B cell (primary cell): ENCODE data around the gene MRTFA. TPM values are rescaled to one million over a fixed set of nuclear protein-coding genes. Genes with fewer than 3 reads are reported as not detected.

ENCODE experiments used
- ATAC-seq: fragments of 200-7000 bp; cut with Tn5 transposase; one replicate; pipeline ENCODE4 v1.10.0; 2021; ENCODE audit warnings: low read depth, mild to moderate bottlenecking, moderate number of reproducible peaks, moderate library complexity
- CTCF ChIA-PET: fragments of 350-600 bp; sonication (Branson Sonifier 250); formaldehyde crosslinking; loops from one replicate; lab custom pipeline; 2021; ENCODE audit warnings: antibody characterized with exemption, inconsistent platforms; lab: Charles Lee
- POLR2A ChIA-PET: fragments of 350-600 bp; sonication (Branson Sonifier 250); formaldehyde crosslinking; loops from one replicate; lab custom pipeline; 2021; ENCODE audit warnings: antibody characterized with exemption; lab: Charles Lee
- DNase-seq: peaks from one replicate; pipeline ENCODE4 v3.0.0; 2013
- H2AFZ ChIP-seq: 2 replicates; pipeline ENCODE4 v1.6.1; 2012; ENCODE audit warnings: mild to moderate bottlenecking, low read depth, low read length; ENCODE audit not compliant: insufficient read depth, poor library complexity, severe bottlenecking
- H3K27ac ChIP-seq, 2 donors: 1 replicate in 1 of 2; 2 replicates in 1 of 2; pipeline ENCODE4 v1.5.1; 2012 to 2013; ENCODE audit warnings: low read length in 2 of 2, mild to moderate bottlenecking in 2 of 2, moderate library complexity in 1 of 2
- H3K27me3 ChIP-seq, 4 experiments: fragments of 200-600 bp in 1 of 4; sonication (generic) in 1 of 4; replicated peaks in 1 of 4; 1 replicate in 2 of 4; 2 replicates in 2 of 4; pipeline versions ENCODE4 v1.6.1 to v1.7.0; 2013 to 2016; ENCODE audit warnings: low read length in 3 of 4, mild to moderate bottlenecking in 2 of 4, mixed read lengths in 1 of 4, moderate library complexity in 1 of 4; ENCODE audit not compliant: insufficient read depth in 4 of 4, control insufficient read depth in 3 of 4; ENCODE audit errors: control extremely low read depth in 1 of 4
- H3K36me3 ChIP-seq, 2 experiments: replicated peaks in 1 of 2; 1 replicate in 1 of 2; 2 replicates in 1 of 2; pipeline versions ENCODE4 v1.6.1 to v1.7.1; 2013; ENCODE audit warnings: low read length in 1 of 2; ENCODE audit not compliant: insufficient read depth in 2 of 2, control insufficient read depth in 1 of 2; ENCODE audit errors: control extremely low read depth in 1 of 2, extremely low read depth in 1 of 2
- H3K4me1 ChIP-seq, 2 donors: fragments of 200-600 bp in 1 of 2; sonication (generic) in 1 of 2; 1 replicate in 1 of 2; 2 replicates in 1 of 2; pipeline versions ENCODE4 v1.5.1 to v1.6.1; 2013 to 2017; ENCODE audit warnings: low read length in 2 of 2; ENCODE audit not compliant: control insufficient read depth in 2 of 2, insufficient read depth in 2 of 2
- H3K4me2 ChIP-seq: replicated peaks from 2 replicates; pipeline ENCODE3; 2012; ENCODE audit warnings: mild to moderate bottlenecking, low read depth, low read length; ENCODE audit not compliant: poor library complexity, severe bottlenecking
- H3K4me3 ChIP-seq, 5 experiments: fragments of 200-600 bp in 1 of 5; sonication (generic) in 1 of 5; 1 replicate in 3 of 5; 2 replicates in 2 of 5; pipeline versions ENCODE4 v1.5.1 to v1.7.0; 2011 to 2016; ENCODE audit warnings: low read length in 4 of 5, mild to moderate bottlenecking in 4 of 5, low read depth in 2 of 5, control low read depth in 1 of 5, moderate library complexity in 1 of 5; ENCODE audit not compliant: insufficient read depth in 1 of 5; ENCODE audit errors: control extremely low read depth in 1 of 5, extremely low read depth in 1 of 5
- H3K79me2 ChIP-seq: fragments of 200-600 bp; sonication (generic); one replicate; pipeline ENCODE4 v1.6.0; 2016; ENCODE audit warnings: low read length; ENCODE audit not compliant: control insufficient read depth, insufficient read depth
- H3K9ac ChIP-seq: fragments of 200-600 bp; sonication (generic); 2 replicates; pipeline ENCODE4 v1.6.1; 2017; ENCODE audit warnings: mild to moderate bottlenecking, low read length, moderate library complexity
- H3K9me3 ChIP-seq, 3 donors: one replicate each; pipeline versions ENCODE4 v1.6.1 to v1.7.1; 2013; ENCODE audit warnings: low read length in 2 of 3; ENCODE audit not compliant: control insufficient read depth in 2 of 3, insufficient read depth in 1 of 3; ENCODE audit errors: control extremely low read depth in 1 of 3
- H4K20me1 ChIP-seq: 2 replicates; pipeline ENCODE4 v1.6.0; 2012; ENCODE audit warnings: mild to moderate bottlenecking, low read length; ENCODE audit not compliant: insufficient read depth, control insufficient read depth, poor library complexity, severe bottlenecking
- H3K27ac Mint-ChIP-seq: one replicate; pipeline ENCODE4 v1.8.0; 2021; ENCODE audit warnings: mixed read lengths
- H3K27me3 Mint-ChIP-seq: one replicate; pipeline ENCODE4 v1.8.0; 2021; ENCODE audit warnings: mixed read lengths
- H3K4me1 Mint-ChIP-seq: one replicate; pipeline ENCODE4 v1.8.0; 2021; ENCODE audit warnings: mixed read lengths
- H3K4me3 Mint-ChIP-seq: one replicate; pipeline ENCODE4 v1.8.0; 2021; ENCODE audit warnings: mixed read lengths
- H3K9me3 Mint-ChIP-seq: one replicate; pipeline ENCODE4 v1.8.0; 2022; ENCODE audit warnings: mixed read lengths; ENCODE audit not compliant: insufficient read depth
- CTCF ChIP-seq: fragments of 200-600 bp; IDR thresholded peaks from one replicate; pipeline ENCODE4 v1.8.0; 2022; ENCODE audit warnings: antibody characterized with exemption, mild to moderate bottlenecking
- EZH2 ChIP-seq: IDR thresholded peaks from 2 replicates; pipeline ENCODE4 v1.6.1; 2012; ENCODE audit warnings: borderline replicate concordance, low read depth, mild to moderate bottlenecking, moderate library complexity, low read length; ENCODE audit not compliant: insufficient read depth, poor library complexity, severe bottlenecking
- WGBS: methylation state at CpG from one replicate; pipeline ENCODE4 v1.1.5; 2013; ENCODE audit warnings: missing lambda C conversion rate; ENCODE audit not compliant: insufficient coverage; 5-methylcytosine and 5-hydroxymethylcytosine counted together
- intact Hi-C: fragments of 100-400 bp; cut with micrococcal nuclease; formaldehyde crosslinking; loops from one replicate; pipeline ENCODE4 v1.10.0; 2022
- polyA minus RNA-seq: library from RNA; depleted of rRNA, polyadenylated mRNA; stranded (reverse); fragments of >200 nt; gene quantifications from 2 replicates; pipeline ENCODE4 v1.2.3, GENCODE V29; 2012
- polyA plus RNA-seq: library from polyadenylated mRNA; depleted of rRNA; stranded (reverse); fragments of >200 nt; gene quantifications from 2 replicates; pipeline ENCODE4 v1.2.3, GENCODE V29; 2012
- total RNA-seq, 2 donors: library from RNA; stranded (reverse); fragments of 120-200 nt in 1 of 2; gene quantifications; 1 replicate in 1 of 2; 2 replicates in 1 of 2; pipeline versions ENCODE4 v1.2.3 to v1.2.4, GENCODE V29; 2013 to 2022

MRTFA gene
- total RNA-seq (82.6 and 87.6 TPM in 2 replicates), polyA plus RNA-seq (27.8 and 28.9 TPM in 2 replicates), polyA minus RNA-seq (52.0 and 116 TPM in 2 replicates)
- 34.8 TPM for total RNA-seq (2013)

- peak within 1 kb of the TSS; percentile 98 for H3K4me3 Mint-ChIP-seq
- Histone ChIP-seq H3K9ac (peak within 1 kb of the TSS; percentile 93), H3K36me3 (no peaks in the 10 kb centered on the region), H4K20me1 (peaks cover 36% of the 10 kb centered on the region), H3K9me3 (no peaks in the 10 kb centered on the region), H3K4me3 (peak within 1 kb of the TSS; percentile 81 to 99 (median 96)), H3K4me1 (peaks cover 24 to 30% of the 10 kb centered on the region in 2 donors), H3K4me2 (peak within 1 kb of the TSS; percentile 90), H3K79me2 (peaks cover 47% of the 10 kb centered on the region), H3K27me3 (no peaks in the 10 kb centered on the region), H3K27ac (peak within 1 kb of the TSS; percentile 84 to 92), H2AFZ (peak within 1 kb of the TSS; percentile 98)
- H3K27me3 Mint-ChIP-seq: no peaks in the 10 kb centered on the region
- peak within 1 kb of the TSS; percentile 97 for H3K27ac Mint-ChIP-seq
- peak; percentile 99 for DNase-seq
- no peak for TF ChIP-seq CTCF
- no peak for TF ChIP-seq EZH2
- CTCF ChIA-PET: interaction anchor here (1.1 to 7.3 kb wide), 4 partner anchors 9 to 200 kb away, joined by 3 to 48 read pairs (median 10); no protein-coding TSS in a partner anchor
- ATAC-seq: peak; percentile 90
- H3K4me1 Mint-ChIP-seq: peaks cover 39% of the 10 kb centered on the region
- intact Hi-C loops: loop anchor here (1.0 to 2.0 kb wide), 8 partner anchors 144 to 1102 kb away; partner anchors contain the start of genes ADSL, RBX1, ST13 and TEF
- POLR2A ChIA-PET: interaction anchor here (0.6 to 1.3 kb wide), 9 partner anchors 9 to 239 kb away, joined by 3 to 7 read pairs (median 4); no protein-coding TSS in a partner anchor
- H3K9me3 Mint-ChIP-seq: no peaks in the 10 kb centered on the region
- WGBS: under 1% methylated on average over 82 of the region's 82 CpGs
These were observed at the start of gene MRTFA for GRCh38 chr22:40636380-40637182. Gene MRTFA (minus strand): TSS chr22:40636719.

- H4K20me1 ChIP-seq: no peaks in the 10 kb centered on the region
- no peak overlapping the region for H3K27ac Mint-ChIP-seq
- no peak overlapping the region for H2AFZ ChIP-seq
- H3K9me3 ChIP-seq: no peaks in the 10 kb centered on the region
- H3K36me3 ChIP-seq: no peaks in the 10 kb centered on the region
- peaks cover 0 to 7% of the 10 kb centered on the region in 2 donors for H3K4me1 ChIP-seq
- H3K4me3 Mint-ChIP-seq: no peak overlapping the region
- no peak overlapping the region for H3K4me3 ChIP-seq
- H3K27ac ChIP-seq: no peak overlapping the region
- no peak overlapping the region for H3K4me2 ChIP-seq
- CTCF ChIA-PET: interaction anchor here (3.8 to 5.0 kb wide), 2 partner anchors 74 to 214 kb away, joined by 33 to 44 read pairs; no protein-coding TSS in a partner anchor
- intact Hi-C loops: no loop called here
- TF ChIP-seq EZH2: no peak
- TF ChIP-seq CTCF: no peak
- H3K79me2 ChIP-seq: no peaks in the 10 kb centered on the region
- H3K9me3 Mint-ChIP-seq: no peaks in the 10 kb centered on the region
- H3K9ac ChIP-seq: no peak overlapping the region
- POLR2A ChIA-PET: interaction anchor here (0.6 kb wide), 1 partner anchor 17 kb away, joined by 3 read pairs; no protein-coding TSS in a partner anchor
- WGBS: no CpG with 5 or more reads among the region's 3 CpGs
- peaks cover 0 to 2% (median 0%) of the 10 kb centered on the region in 4 experiments for H3K27me3 ChIP-seq
- H3K27me3 Mint-ChIP-seq: peaks cover 19% of the 10 kb centered on the region
- DNase-seq (no peak), ATAC-seq (no peak)
- peaks cover 8% of the 10 kb centered on the region for H3K4me1 Mint-ChIP-seq
These were observed 48.9 kb upstream of the MRTFA start for GRCh38 chr22:40685406-40685805.
